K562 (cell line): ENCODE data around the gene UBE2L6. TPM values are rescaled to one million over a fixed set of nuclear protein-coding genes. Genes with fewer than 3 reads are reported as not detected.

Source experiments
- ATAC-seq: fragments of 200-7000 bp; cut with Tn5 transposase; 3 replicates; pipeline ENCODE4 v1.9.1; 2020; ENCODE audit warnings: moderate library complexity
- BruUV-seq: library from RNA; stranded (reverse); fragments of 400-500 nt; replicated peaks from 2 replicates; lab custom pipeline; 2021; lab: Mats Ljungman, UMichigan
- CTCF ChIA-PET: fragments of 300-600 bp; formaldehyde crosslinking; extraction: SDS; loops from one replicate; lab custom pipeline; 2021; ENCODE audit warnings: low intra/inter-chr PET ratio; lab: Yijun Ruan, JAX
- POLR2A ChIA-PET: fragments of 300-600, 350-650 bp; sonication (Branson Sonifier 250); formaldehyde crosslinking; extraction: SDS; loops from one replicate; lab custom pipeline; 2021; ENCODE audit warnings: antibody characterized with exemption, inconsistent platforms; lab: Yijun Ruan, JAX
- DNase-seq, 4 experiments: peaks; one replicate each; pipeline versions ENCODE4 v3.0.0 to v3.0.0-alpha.2; 2011 to 2018; ENCODE audit warnings: low spot score in 3 of 4, mixed read lengths in 3 of 4; ENCODE audit errors: extremely low read depth in 1 of 4
- FAIRE-seq: peaks from 2 replicates; lab custom pipeline; 2011; peaks lifted over from hg19 to GRCh38; lab: Jason Lieb, UNC
- H2AFZ ChIP-seq: 2 replicates; pipeline ENCODE4 v1.6.0; 2011; ENCODE audit warnings: low read depth, low read length, control low read depth, inconsistent platforms
- H3K27ac ChIP-seq: fragments of 200-600 bp; 3 replicates; pipeline ENCODE4 v1.8.0; 2011; ENCODE audit warnings: low read depth, mild to moderate bottlenecking, control low read depth, inconsistent platforms, low read length, moderate library complexity, mixed read lengths; ENCODE audit errors: extremely low read depth
- H3K27me3 ChIP-seq, 2 experiments: fragments of 300-600 bp in 1 of 2; 2 replicates in 1 of 2; 3 replicates in 1 of 2; pipeline versions ENCODE4 v1.6.0 to v1.8.0; 2011; ENCODE audit warnings: inconsistent platforms in 2 of 2, low read length in 2 of 2, mild to moderate bottlenecking in 1 of 2, mixed read lengths in 1 of 2, moderate library complexity in 1 of 2; ENCODE audit not compliant: control insufficient read depth in 2 of 2, insufficient read depth in 2 of 2
- H3K36me3 ChIP-seq: fragments of 300-600 bp; 3 replicates; pipeline ENCODE4 v1.8.0; 2011; ENCODE audit warnings: mild to moderate bottlenecking, low read length, inconsistent platforms; ENCODE audit not compliant: control insufficient read depth, insufficient read depth
- H3K4me1 ChIP-seq, 2 experiments: fragments of 200-600 bp in 1 of 2; replicated peaks in 1 of 2; 2 replicates in 1 of 2; 3 replicates in 1 of 2; pipeline versions ENCODE4 v1.5.1 to v1.8.0; 2011; ENCODE audit warnings: inconsistent platforms in 2 of 2, low read length in 2 of 2, mild to moderate bottlenecking in 1 of 2, mixed read lengths in 1 of 2, moderate library complexity in 1 of 2; ENCODE audit not compliant: control insufficient read depth in 2 of 2, insufficient read depth in 2 of 2
- H3K4me2 ChIP-seq: 2 replicates; pipeline ENCODE4 v1.6.1; 2011; ENCODE audit warnings: low read length, control low read depth, inconsistent platforms, mixed read lengths; ENCODE audit not compliant: insufficient read depth
- H3K4me3 ChIP-seq: fragments of 200-600 bp; sonication (generic), shearing (Covaris generic); 2 replicates; pipeline ENCODE4 v1.5.1; 2016; ENCODE audit warnings: control low read depth, inconsistent platforms
- H3K79me2 ChIP-seq: fragments of 200-600 bp; 3 replicates; pipeline ENCODE4 v1.8.0; 2011; ENCODE audit warnings: low read length, inconsistent platforms; ENCODE audit not compliant: control insufficient read depth, insufficient read depth
- H3K9ac ChIP-seq, 2 experiments: 2 replicates each; pipeline versions ENCODE4 v1.6.0 to v1.6.1; 2011; ENCODE audit warnings: low read depth in 2 of 2, low read length in 2 of 2, control low read depth in 1 of 2, inconsistent platforms in 1 of 2, mild to moderate bottlenecking in 1 of 2, mixed read lengths in 1 of 2; ENCODE audit not compliant: insufficient read depth in 1 of 2
- H3K9me1 ChIP-seq: one replicate; pipeline ENCODE4 v1.6.0; 2011; ENCODE audit warnings: inconsistent platforms, mild to moderate bottlenecking, low read length, moderate library complexity; ENCODE audit not compliant: control insufficient read depth, insufficient read depth
- H3K9me3 ChIP-seq: replicated peaks from 2 replicates; pipeline ENCODE4 v1.5.1; 2011; ENCODE audit warnings: low read depth, low read length, inconsistent platforms; ENCODE audit not compliant: control insufficient read depth, insufficient read depth
- H4K20me1 ChIP-seq: replicated peaks from 2 replicates; pipeline ENCODE4 v1.6.1; 2011; ENCODE audit warnings: low read length, inconsistent platforms, mixed read lengths; ENCODE audit not compliant: control insufficient read depth, insufficient read depth
- CSDE1 ChIP-seq, 2 experiments: fragments of 450-650 bp; IDR thresholded peaks; 2 replicates each; pipeline ENCODE4 v1.6.1; 2016; ENCODE audit warnings: mild to moderate bottlenecking in 1 of 2
- ELF4 ChIP-seq: fragments of 450-650 bp; formaldehyde crosslinking; IDR thresholded peaks from 2 replicates; pipeline ENCODE4 v1.4.0; 2022; ENCODE audit warnings: missing genetic modification characterization
- HCFC1 ChIP-seq: IDR thresholded peaks from 2 replicates; pipeline ENCODE4 v1.6.1; 2012; ENCODE audit warnings: low read depth, low read length, improper control_type of control experiment
- ILF3 ChIP-seq: fragments of 450-650 bp; IDR thresholded peaks from 2 replicates; pipeline ENCODE4 v1.6.1; 2018; ENCODE audit warnings: antibody characterized with exemption, mild to moderate bottlenecking, moderate library complexity, borderline replicate concordance
- MAFK ChIP-seq: IDR thresholded peaks from 2 replicates; pipeline ENCODE4 v1.6.1; 2011; ENCODE audit warnings: low read length, improper control_type of control experiment
- NFIX ChIP-seq: fragments of 250-450 bp; sonication (Bioruptor Pico); IDR thresholded peaks from 2 replicates; pipeline ENCODE4 v1.4.0; 2020; ENCODE audit warnings: low read depth, mild to moderate bottlenecking, moderate library complexity
- NR4A1 ChIP-seq, 2 experiments: fragments of 250-450 bp in 1 of 2; fragments of 450-650 bp in 1 of 2; sonication (Bioruptor Pico) in 1 of 2; IDR thresholded peaks; 2 replicates each; pipeline versions ENCODE4 v1.4.0 to v1.6.1; 2016 to 2020; ENCODE audit warnings: mild to moderate bottlenecking in 2 of 2, missing compliant biosample characterization in 1 of 2, missing genetic modification characterization in 1 of 2, moderate library complexity in 1 of 2
- PHF21A ChIP-seq: fragments of 450-650 bp; IDR thresholded peaks from 2 replicates; pipeline ENCODE4 v1.6.1; 2017; ENCODE audit warnings: low read depth, borderline replicate concordance
- SMARCA5 ChIP-seq: fragments of 450-650 bp; IDR thresholded peaks from 2 replicates; pipeline ENCODE4 v1.6.1; 2016
- TRIM28 ChIP-seq: fragments of 450-650 bp; IDR thresholded peaks from 2 replicates; pipeline ENCODE4 v1.6.1; 2017
- ZBTB43 ChIP-seq: sonication (generic); formaldehyde crosslinking; IDR thresholded peaks from 2 replicates; pipeline ENCODE4 v1.8.0; 2023; ENCODE audit warnings: mild to moderate bottlenecking, missing genetic modification reagents
- WGBS: fragments of 100-300 bp; shearing (Covaris generic); methylation state at CpG from one replicate; pipeline ENCODE4 v1.1.6; 2016; ENCODE audit warnings: low coverage, mixed read lengths; ENCODE audit not compliant: insufficient coverage; ENCODE audit errors: missing lambda C conversion rate; 5-methylcytosine and 5-hydroxymethylcytosine counted together
- in situ Hi-C: fragments of 300-500 bp; cut with MboI; formaldehyde crosslinking; loops from 4 replicates; pipeline ENCODE4 v1.15.0; 2018; ENCODE audit warnings: inconsistent platforms, mixed read lengths
- intact Hi-C: fragments of 100-400 bp; cut with micrococcal nuclease; formaldehyde crosslinking; loops from 2 replicates; pipeline ENCODE4 v1.14.2; 2022
- polyA plus RNA-seq, 8 experiments: library from polyadenylated mRNA; depleted of rRNA in 4 of 8; stranded (reverse) in 5 of 8; unstranded in 3 of 8; fragments of >200 nt; fragmentation: Nextera tagmentation in 2 of 8; fragmentation: Illumina TruSeq in 1 of 8; extraction: Ambion mirVana in 2 of 8; extraction: Trizol in 1 of 8; gene quantifications; 2 replicates each; pipeline versions ENCODE4 v1.2.1 to v1.2.3, GENCODE V29; 2011 to 2014; ENCODE audit warnings: inconsistent platforms in 1 of 8, missing spikeins in 1 of 8
- total RNA-seq, 7 experiments: library from RNA; depleted of rRNA in 6 of 7; stranded (reverse); fragments of >200 nt in 6 of 7; fragmentation: Illumina TruSeq in 2 of 7; extraction: Trizol in 2 of 7; gene quantifications; 2 replicates each; pipeline versions ENCODE4 v1.2.1 to v1.2.3, GENCODE V29; 2011 to 2021; ENCODE audit warnings: low replicate concordance in 1 of 7

The UBE2L6 gene
- total and polyA plus RNA-seq, 9 of the 15 experiments (the other 6 are each of a cell fraction or from before 2014, with no cell fraction given): 5.9 to 24.9 (median 9.7) TPM

GRCh38 chr11:57543593-57543992, 23.9 kb downstream of the UBE2L6 start:
- ChIA-PET CTCF (no interaction called here), POLR2A (interaction anchor here (1.0 kb wide), 1 partner anchor 232 kb away, joined by 3 read pairs; no protein-coding TSS in a partner anchor)
- no peak for TF ChIP-seq ILF3
- no peak for TF ChIP-seq NFIX (CRISPR knock-in tag)
- TF ChIP-seq NR4A1 (CRISPR knock-in tag; IDR thresholded peaks at IDR 0.05): no peak
- TF ChIP-seq NR4A1 (tag; IDR thresholded peaks at IDR 0.05): no peak
- no peak for TF ChIP-seq ZBTB43 (CRISPR knock-in tag)
- no peak for TF ChIP-seq PHF21A
- TF ChIP-seq SMARCA5: no peak
- no peak for TF ChIP-seq TRIM28
- TF ChIP-seq HCFC1: no peak
- TF ChIP-seq ELF4 (CRISPR knock-in tag): no peak
- no peak for TF ChIP-seq CSDE1 (IDR thresholded peaks at IDR 0.05)
- no peak for TF ChIP-seq MAFK
- 2% methylated on average over 5 of the region's 6 CpGs for WGBS
- no peaks in the 10 kb centered on the region for H4K20me1 ChIP-seq
- intact Hi-C loops: no loop called here
- H3K27me3 ChIP-seq: peaks cover 0 to 14% of the 10 kb centered on the region in 2 experiments; a peak in 2 of 5 replicates
- ATAC-seq: no peak
- in situ Hi-C loops: no loop called here
- peaks cover 6 to 9% of the 10 kb centered on the region in 2 experiments; a peak in 4 of 5 replicates for H3K4me1 ChIP-seq
- no peak overlapping the region for H3K4me3 ChIP-seq
- H3K27ac ChIP-seq: no peak overlapping the region
- FAIRE-seq: no peak
- no peak for DNase-seq
- BruUV-seq: no TSS peak
- H3K4me2 ChIP-seq: no peak overlapping the region
- no peaks in the 10 kb centered on the region for H3K79me2 ChIP-seq
- no peak overlapping the region for H2AFZ ChIP-seq
- no peaks in the 10 kb centered on the region for H3K9me3 ChIP-seq
- peak overlapping the region in 1 of 2 experiments; percentile 1; a peak in 1 of 4 replicates for H3K9ac ChIP-seq
- no peaks in the 10 kb centered on the region for H3K36me3 ChIP-seq
- H3K9me1 ChIP-seq: no peaks in the 10 kb centered on the region
